Suppressor macrophage treated with lipopolysaccharide for 4 hours (primary cell): ENCODE data around the gene HAUS3.
"Not testable (repeated sequence)": the region's sequence is repeated elsewhere in the genome, so short reads cannot be mapped to it uniquely, and the experiment has no call there.

Experiments used
- DNase-seq: peaks from one replicate; pipeline ENCODE4 v3.0.0-alpha.2; 2020

HAUS3 gene

DNA sequence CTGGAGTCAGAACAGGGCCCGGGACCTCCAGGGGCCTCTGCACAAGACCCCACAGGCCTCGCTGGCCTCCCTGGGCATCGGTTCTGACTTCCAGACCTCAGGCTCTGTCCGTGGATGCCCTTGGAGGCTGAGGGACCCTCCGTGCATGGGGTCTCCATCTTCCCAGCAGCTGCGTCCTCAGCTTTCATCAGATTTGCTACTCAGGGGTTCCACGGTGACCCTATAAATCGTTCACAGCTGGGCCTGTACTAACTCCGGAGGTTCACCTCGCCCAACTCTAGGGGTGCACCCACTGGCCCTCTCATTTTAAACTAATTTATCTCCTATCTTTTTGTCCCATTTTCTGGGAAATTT, 33.1 kb upstream of the HAUS3 start:
- not testable (repeated sequence) for DNase-seq

DNA sequence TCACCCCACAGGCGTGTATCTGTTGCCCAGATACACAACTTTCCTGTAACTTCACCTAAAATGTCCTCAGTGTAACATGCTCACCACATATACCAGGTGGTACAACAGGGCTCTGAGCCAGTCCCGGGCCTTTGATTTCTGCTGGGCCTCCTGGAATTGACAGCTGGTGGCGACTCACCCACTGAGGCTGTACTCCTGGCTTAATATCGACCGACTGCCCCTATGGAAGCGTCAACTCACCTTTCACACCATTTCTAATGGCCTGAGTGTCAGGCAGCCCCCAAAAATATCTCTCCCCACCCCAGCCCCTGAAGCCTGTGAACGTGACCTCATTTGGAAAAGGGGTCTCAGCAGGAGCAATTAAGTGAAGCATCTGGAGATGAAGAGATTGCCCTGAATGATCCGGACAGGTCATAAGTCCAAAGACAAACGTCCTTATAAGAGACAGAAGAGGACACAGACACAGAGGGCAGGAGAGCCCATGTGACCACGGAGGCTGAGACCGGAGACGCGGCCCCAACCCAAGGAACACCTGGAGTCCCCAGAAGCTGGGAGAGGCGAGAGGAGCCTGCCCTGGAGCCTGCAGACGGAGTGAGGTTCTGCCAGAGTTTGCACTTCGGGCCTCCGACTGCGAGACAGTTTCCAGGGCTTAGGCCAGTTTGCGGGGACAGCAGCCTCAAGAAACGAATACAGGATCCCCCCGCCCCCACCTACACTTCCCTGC, 32.6 kb upstream of the HAUS3 start:
- DNase-seq: no peak

DNA sequence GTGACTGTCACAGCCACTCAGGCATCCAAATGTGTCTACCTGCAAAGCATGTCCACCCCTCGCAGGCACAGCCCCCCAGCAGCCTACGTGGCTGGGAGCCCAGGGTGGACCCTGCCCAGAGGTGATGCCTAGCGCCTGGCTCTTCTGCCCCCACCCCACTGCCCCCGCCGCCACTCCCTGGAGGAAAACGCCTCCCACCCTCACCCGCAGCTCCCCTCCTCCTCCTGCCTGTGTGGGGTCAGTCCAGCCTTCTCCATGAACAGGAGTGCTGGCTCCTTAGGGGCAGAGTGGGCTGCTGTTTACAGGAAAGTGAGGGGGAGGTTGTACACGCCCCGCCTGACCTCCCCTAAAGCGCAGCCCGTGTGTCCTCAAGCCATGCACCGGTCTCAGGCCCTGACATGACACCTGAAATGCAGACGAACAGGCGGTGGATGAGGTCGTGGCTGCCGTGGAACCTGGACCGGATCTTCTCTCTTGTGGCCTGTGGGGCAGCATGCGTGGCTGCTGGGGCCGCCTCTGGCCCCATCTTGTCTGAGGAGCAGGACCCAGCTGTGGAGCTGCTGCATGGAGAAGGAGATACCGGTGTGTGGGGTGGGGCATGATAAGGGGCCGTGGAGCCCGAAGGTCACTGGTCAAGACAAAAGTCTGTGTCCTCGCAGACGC, 31.9 kb upstream of the HAUS3 start:
- no peak for DNase-seq

DNA sequence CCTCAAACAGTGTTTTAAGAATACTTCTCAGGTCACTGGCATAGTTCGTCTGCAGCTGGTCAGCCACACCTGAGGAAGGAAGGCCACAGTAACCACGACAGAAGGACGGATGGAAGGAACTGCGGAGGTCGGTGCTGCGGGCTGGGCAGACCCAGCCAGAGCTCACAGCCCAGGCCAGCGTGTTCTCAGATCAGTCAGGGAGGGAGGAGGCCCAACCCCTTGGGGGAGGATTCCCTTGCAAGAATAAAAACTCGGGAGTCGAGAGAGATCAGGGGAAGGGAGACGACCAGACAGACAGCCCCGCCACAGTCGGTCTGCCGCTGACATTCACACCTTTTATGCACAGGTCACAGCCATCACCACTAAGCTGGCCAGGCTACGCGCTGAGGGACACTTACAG, 31.3 kb upstream of the HAUS3 start:
- no peak for DNase-seq

DNA sequence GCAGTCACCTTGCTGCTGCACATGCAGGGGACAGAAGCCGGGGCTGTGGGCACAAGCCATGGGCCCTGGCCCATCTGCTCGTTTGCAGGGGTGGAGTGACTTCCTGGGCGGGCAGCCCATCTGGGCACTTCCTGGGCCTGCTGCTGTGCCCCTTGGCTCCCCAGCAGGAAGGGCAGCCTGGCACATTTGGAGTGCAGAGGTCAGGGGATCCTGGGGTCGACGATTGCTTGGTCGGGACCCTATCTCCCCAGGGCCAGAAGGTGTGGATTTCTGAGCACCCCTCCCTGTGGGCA, 30.9 kb upstream of the HAUS3 start:
- no peak for DNase-seq

DNA sequence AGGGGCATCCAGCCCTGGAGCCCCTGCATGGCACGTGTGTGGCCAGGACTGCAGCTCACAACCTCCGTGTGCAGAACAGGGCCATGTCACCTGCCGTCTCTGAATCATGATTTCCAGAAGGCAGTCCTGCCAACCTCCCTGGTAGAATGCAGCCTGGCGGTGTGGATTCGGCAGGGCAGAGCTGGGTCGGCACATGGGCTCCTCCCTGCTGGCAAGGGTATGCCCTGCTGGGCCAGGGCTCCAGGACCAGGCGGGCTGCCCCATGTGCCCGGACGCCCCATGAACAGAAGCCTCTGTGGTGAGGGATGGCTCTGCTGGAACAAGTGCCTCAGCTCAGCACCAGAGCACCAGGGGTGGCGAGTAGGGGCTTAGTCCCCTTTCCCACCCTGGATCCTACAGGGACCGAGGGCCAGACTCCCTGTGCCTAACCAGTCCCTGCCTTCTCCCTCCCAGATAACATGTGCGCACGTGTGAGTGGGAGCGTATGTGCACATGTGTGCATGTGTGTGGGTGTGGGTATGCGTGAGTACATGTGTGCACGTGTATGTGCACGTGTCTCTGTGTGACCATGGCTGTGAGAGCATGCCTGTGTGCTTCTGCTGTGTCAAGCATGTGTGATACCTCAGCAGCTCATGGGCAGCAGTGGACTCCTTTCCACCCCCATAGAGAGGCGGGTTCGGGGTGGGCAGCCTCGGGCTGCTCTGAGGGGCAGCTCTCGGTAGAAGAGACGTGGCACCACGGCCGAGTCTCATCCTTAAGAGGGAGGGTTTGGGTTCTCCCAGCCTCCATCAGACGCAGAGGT, 30.3 kb upstream of the HAUS3 start:
- DNase-seq: no peak

DNA sequence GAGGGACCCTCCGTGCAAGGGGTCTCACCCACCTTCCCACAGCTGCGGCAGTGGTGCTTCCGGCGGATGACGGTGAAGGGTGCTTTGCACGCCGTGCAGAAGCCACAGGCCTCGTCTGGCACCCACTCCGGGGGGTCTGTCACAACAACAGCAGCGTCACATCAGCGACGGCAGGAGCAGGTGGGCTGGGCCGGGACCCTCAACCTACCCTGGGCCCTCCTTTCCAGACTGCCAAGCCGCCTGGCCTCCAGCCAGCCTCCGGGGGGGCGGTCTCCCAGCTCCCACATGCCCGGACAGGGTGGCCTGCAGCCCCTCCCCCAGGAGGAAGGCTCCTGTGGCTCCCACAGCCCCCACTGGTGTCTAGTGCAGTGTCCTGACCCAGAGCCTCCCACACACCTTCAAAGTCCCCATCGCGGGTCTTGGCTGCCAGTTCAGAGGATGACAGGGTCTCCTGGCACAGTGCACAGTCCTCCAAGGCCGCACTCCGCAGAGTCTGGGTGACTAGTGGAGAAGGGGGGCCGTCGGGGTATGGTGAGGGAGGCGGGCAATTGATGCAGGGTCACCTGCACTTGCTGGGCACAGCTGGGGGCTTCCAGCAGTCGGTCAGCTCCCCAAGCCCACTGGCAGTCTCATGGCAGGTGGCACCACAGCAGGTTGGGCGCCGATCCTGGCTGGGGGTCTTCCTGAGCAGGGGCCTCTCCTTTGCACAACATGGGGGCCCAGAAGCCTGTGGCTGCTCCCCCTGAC, 29.5 kb upstream of the HAUS3 start:
- DNase-seq: no peak

DNA sequence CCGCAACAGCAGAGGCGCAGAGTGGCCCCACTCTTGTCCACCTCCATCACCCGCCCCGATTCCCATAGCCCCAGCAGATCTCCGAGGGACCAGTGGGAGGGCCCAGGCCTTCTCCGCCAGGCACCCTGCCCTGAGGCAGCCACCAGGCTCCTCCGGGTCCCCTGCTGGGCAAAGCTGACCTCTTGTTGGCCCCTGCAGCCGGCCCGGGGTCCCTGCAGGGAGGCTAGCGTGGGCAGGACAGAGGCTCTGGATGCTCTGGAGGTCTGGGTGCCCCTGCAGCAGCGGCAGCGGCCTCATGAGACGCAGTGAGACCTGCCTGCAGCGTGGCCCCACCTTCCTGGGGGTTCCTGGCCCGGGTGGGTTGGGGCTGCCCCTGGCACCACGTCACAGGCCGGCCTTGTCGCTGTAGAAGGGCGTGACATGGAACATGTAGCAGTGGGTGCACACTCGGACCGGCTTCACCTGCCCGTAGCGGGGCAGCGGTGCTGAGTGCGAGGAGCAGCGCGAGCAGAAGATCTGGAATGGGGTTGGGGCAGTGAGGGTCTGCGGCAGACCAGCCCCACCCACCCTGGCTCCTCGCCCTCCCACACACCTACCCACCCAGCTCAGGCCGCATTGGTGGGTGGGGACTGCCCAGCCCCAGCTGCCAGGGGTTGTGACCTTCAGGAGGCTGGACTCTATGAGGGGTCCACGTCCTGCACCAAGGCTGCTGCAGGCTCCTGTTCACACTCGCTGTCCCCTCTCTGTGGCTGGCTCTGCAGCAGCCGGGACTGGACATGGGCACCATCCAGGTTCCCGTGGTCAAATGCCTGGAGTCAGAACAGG, 28.6 kb upstream of the HAUS3 start:
- no peak for DNase-seq

DNA sequence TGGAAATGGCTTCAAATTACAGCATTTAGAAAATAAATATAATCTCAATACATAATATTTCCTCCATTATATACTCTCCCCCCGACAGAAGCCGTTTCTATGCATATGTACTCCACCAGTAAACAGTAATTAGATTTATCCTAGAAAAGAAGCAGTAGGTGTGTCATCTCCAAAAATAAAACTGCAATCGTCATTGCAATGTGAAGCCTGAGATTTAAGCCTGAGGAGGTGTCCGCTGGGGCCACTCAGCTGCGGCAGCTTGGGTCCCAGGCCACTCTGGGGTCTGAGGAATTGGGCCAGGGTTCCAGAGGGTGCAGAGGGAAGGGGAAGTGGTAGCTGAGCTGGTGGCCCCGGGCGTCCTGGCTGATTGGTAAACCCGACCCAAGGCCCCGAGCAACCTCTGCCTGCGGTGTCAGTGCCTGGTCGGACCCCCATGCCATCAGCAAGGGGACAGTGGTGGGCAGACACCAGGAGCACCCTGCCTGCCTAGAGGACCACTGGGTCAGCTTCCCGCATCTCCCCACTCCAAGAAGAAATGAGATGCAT, 27.8 kb upstream of the HAUS3 start:
- DNase-seq: no peak

DNA sequence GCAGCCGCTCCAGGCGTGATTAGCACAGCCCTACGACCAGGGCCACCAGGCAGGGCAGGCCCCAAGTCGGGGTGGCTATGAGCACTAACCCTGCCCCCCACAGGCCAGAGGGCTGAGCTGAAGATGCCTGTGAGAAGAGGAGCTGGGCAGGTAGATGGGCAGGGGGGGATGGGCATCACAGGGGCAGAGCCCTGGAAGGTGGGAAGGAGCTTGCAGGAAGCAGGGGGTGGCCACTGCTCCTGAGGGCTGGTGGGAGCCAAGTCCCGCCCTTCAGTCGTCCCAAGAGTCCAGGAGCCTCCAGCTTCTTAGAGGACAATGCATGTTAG, 27.2 kb upstream of the HAUS3 start:
- DNase-seq: no peak

DNA sequence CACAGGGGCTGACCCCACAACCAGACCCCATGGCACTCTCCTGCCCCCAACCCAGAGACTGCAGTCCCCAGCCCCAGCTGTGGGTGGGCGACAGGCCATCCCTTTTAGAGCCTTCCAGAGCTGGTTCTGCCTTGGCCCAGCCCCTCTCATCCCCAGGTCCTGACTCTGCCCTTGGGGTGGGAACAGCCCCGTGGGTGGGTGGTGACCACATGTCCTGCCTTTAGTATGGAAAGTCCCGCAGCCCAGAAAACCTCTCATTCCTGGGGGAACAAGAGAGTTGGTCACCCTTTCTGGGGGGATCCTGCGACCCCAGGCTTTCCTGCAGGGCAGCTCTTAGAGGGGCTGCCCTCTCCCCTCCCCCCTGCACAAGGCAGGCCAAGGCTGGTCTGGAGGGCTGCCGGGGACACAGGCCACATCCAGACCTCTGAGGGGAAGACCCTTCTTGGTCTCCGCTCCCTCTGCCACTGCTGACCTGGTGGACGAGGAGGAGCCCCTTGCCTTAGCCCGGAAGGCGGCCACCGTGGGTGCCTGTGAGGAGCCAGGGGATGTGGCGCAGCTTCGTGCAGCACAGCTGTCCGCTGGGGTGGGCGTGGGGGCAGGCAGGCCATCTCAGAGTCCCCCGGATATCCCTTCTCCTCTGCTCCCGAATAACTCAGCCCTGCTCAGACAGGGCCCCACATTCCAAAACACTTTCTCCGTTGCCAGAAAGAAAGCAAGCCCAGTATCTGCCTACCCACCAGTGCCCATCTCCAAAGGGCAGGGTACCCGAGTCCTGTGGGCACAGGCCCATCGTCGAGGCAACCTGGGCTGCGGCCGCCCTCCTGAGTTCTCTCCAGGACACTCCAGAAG, 26.7 kb upstream of the HAUS3 start:
- no peak for DNase-seq

DNA sequence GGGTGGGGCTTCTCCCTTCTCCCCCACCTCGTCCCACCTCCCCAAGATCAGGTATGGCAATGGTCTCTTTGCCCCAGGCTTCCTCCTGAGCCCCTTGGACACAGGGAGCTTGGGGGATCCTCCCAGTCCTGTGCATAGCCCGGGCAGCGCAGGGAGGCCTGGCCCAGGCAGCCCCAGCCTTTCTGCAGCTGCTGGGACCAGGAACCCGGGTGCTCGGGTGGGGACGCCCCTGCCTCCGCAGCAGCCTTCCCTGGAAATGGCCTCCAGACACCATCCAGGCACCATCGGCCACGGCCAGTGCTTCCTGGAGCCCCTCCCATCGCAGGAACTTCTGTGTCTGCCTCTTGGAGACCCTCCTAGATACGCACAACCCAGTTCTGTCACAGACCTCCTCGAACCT, 25.9 kb upstream of the HAUS3 start:
- no peak for DNase-seq

DNA sequence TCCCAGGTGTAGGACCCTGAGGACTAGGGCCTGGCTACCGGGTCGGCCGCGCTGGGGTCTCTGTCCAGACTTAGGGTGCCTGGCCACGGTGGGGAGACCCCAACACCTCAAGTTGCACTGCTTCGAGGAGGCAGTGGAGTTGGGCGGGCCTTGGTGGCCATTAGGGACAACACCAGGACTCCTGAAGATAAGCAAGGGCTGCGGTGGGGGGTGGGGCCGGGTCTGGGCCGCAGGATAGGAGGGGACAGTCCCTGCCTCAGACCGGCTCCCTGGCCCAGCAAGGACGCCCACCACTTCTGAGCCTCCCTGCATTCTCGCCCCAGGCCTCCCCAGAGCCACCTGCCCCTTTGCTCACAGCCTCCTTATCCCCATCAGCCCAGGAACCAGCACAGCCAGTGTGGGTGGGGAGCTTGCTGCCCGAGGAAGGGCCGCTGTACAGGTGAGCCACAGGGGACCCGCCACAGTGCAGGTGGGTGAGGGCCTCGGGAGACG, 25.4 kb upstream of the HAUS3 start:
- DNase-seq: no peak

DNA sequence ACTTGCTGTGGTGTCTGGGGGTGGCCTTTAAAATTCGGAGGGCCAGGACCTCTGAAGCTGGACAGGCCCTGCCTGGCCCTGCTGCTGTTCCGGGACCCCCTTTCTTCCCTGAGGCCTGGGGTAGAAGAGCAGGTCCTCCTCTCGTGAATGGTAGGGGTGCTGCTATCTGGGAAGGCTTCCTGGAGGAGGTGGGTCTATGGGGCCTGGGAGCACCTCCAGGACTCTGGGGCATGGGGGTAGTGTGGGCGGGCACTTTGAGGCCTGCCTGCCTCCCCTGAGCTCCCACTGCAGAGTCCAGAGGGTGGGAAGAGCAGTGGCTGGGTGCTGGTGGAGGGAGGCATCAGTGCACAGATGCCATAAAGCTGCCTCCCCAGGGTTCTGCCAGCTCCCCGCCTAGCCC, 24.9 kb upstream of the HAUS3 start:
- no peak for DNase-seq

DNA sequence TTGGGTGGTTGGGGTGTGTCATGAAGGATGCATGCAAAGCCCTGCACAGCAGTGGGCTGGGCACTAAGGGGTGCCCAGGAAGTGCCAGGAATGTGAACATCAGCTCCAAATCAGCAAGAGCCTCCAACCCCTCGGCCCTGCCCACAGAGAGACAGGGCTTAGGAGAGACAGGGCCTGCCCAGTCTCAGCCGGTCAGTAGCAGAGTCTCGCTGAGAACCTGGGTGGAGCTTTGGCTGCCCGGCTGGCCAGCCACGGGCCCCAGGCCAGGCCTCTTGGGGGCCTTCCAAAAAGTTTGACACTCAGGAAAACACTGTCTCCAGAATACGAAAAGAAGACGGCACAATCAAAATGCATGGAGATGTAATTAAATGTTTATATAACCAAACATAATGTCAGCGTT, 24.3 kb upstream of the HAUS3 start:
- DNase-seq: no peak

DNA sequence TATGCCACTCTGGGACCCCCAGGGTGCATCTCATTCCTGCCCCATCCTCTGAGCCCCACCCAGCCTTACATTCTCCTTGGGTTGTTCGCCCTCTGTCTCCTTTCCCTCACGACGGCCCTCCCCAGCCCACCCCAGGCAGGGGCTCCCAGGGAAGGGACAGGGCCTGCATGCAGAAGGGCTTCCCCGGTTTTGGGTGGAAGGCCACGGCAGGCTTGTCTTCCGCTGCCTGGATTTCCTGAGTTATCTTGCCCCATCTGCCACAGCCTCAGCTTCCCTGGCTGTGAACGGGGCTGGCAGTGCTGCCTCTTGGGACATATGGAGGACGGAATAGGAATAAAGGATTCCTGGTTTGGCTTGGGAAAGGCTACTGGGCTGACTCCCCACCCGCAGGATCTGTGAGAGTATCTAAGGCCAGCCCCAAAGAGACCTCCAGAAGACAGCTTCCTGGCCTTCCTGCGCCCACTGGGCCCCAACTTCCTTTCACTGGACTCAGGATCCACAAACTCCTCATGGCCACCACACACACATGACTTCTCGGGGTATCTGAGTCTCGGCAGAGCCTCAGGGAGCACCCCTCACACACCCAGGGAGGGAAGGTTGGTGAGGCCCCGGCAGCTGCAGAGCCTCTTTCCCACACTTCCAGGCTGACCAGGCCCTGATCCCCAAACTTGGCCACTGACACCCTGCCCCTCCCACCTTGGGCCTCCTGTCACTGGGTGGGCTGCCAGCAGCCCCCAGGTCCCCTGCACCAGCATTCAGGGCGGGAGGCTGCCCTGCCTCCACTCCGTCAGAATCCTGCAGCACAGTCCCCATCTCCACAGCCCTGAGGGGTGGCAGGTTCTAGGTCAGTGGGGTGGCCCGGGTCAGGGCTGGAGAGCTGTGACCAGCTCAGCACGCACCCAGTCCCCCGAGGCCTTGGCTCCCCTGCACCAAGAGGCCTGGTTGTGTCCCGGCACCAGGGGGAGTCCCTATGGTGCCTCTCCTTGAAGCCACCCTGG, 23.5 kb upstream of the HAUS3 start:
- no peak for DNase-seq

DNA sequence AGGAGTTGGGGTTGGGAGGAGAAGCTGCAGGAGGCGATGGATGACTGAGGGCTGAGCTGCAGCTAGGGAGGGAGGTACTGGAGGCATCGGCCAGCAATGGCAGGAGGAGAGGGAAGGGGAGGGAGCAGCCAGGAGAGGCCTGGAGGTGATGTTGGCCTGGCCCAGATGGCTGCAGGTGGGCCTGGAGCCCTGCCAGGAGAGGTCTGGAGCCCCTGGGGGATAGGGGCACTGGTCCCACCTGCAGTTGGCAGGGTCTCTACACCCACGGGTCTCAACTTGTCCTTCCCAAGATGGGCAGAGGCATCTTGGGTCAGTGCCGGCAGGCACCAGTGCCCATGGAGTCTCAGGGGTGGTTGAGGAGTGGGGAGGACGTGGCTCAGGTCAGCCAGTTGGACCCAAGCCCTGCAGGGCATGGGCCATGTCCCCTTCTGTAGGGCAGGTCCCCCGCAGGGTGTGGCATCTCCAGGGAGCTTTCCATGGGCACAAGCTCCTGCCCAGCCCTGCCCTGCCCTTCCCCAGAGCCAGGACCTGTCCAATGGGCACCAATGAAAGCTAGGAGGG, 22.6 kb upstream of the HAUS3 start:
- DNase-seq: no peak

DNA sequence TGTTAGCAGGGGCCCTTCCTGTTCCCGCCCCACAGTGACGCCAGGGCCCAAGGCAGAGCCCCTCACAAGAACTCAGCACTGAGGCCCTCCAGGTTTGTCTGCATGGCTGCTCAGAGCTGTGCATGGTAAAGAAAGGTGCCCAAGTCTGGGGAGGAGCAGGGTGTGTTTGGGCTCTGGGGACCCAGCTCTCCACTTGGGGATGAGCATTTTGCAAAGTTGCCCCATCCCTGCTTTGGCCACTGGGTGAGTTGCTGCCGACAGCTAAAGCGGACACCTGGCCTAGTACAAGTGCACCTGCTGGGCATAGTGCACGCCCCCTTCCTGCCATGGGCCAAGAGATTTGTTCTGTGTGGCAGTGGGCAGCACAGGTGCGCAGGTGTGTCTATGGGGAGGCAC, 22.0 kb upstream of the HAUS3 start:
- no peak for DNase-seq

DNA sequence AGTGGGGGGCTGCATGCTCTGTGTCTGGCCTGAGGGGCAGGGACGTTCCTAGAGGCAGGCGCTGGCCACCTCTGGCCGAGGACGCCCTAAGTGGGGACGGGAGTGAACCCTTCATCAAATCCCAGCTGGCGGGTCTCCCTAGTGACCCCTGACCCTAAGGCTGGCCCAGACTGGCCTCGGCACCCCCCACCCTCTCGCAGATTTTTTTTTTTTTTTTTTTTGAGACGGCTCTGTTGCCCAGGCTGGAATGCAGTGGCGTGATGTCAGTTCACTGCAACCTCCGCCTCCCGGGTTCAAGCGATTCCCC, 21.0 kb upstream of the HAUS3 start:
- no peak for DNase-seq
